GM13977 (cell line): ENCODE measurements around the gene TNPO2.
"Not testable (repeated sequence)": the region's sequence is repeated elsewhere in the genome, so short reads cannot be mapped to it uniquely, and the experiment has no call there.

Experiments used
- DNase-seq: peaks from one replicate; pipeline ENCODE4 v3.0.0; 2012; ENCODE audit warnings: low spot score
- in situ Hi-C: fragments of 300-500 bp; cut with MboI; formaldehyde crosslinking; loops from one replicate; pipeline ENCODE4 v1.12.0; 2022; ENCODE audit warnings: low sequenced_read_pairs, low pct_unique_long_range_greater_than_20kb, mixed read lengths, inconsistent platforms; ENCODE audit not compliant: unreplicated experiment
- TF ChIP-seq, protein P1 (sequence below): IDR thresholded peaks from 2 replicates; pipeline ENCODE4 v1.5.1; 2012; ENCODE audit warnings: mild to moderate bottlenecking, control low read depth; ENCODE audit not compliant: insufficient read depth; ENCODE audit errors: extremely low read depth, missing control alignments

TNPO2 gene

GRCh38 chr19:12720851-12721655 is 2.7 kb downstream of the TNPO2 start:
- peak; percentile 52 for DNase-seq
- TF ChIP-seq, protein P1, sequence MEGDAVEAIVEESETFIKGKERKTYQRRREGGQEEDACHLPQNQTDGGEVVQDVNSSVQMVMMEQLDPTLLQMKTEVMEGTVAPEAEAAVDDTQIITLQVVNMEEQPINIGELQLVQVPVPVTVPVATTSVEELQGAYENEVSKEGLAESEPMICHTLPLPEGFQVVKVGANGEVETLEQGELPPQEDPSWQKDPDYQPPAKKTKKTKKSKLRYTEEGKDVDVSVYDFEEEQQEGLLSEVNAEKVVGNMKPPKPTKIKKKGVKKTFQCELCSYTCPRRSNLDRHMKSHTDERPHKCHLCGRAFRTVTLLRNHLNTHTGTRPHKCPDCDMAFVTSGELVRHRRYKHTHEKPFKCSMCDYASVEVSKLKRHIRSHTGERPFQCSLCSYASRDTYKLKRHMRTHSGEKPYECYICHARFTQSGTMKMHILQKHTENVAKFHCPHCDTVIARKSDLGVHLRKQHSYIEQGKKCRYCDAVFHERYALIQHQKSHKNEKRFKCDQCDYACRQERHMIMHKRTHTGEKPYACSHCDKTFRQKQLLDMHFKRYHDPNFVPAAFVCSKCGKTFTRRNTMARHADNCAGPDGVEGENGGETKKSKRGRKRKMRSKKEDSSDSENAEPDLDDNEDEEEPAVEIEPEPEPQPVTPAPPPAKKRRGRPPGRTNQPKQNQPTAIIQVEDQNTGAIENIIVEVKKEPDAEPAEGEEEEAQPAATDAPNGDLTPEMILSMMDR: no peak
- in situ Hi-C loops: no loop called here

DNA sequence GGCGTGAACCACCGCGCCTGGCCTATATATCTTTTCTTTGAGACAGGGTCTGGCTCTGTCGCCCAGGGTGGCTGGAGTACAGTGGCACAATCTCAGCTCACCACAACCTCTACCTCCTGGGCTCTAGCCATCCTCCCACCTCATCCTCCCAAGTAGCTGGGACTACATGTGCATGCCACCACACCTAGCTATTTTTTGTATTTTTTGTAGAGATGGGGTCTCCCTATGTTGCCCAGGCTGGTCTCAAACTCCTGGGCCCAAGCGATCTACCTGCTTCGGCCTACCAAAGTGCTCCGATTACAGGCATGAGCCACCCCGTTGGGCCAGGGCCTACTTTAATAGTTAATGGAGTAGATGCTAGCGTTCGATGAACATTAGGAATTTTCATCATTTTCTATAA is 3.4 kb downstream of the TNPO2 start:
- TF ChIP-seq, protein P1: no peak
- in situ Hi-C loops: no loop called here
- DNase-seq: no peak

GRCh38 chr19:12715929-12716328 is 7.8 kb downstream of the TNPO2 start:
- TF ChIP-seq, protein P1: no peak
- in situ Hi-C loops: no loop called here
- no peak for DNase-seq

DNA sequence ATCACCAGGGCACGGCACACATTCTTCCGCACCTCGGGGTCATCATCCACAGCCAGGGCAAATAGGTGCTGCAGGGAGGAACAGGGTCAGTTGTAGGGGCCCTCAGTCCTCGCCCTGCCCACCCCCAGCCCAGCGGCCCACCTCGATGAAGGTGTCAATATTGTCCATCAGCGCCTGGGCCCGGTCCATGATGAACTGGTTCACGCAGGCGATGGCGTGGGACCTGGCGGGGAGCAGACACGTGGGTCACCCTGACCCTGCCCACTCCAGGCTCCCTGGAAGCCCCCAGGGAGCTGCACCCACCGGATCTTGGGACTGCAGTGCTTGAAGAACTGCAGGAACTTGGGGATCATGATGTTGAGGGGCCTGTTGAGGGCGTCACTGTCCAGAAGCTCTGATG is 8.6 kb downstream of the TNPO2 start:
- in situ Hi-C loops: no loop called here
- TF ChIP-seq, protein P1: no peak

GRCh38 chr19:12713304-12713703 is 10.4 kb downstream of the TNPO2 start:
- in situ Hi-C loops, DNase-seq: not testable (repeated sequence)

More for the DNA sequence above, 8.6 kb downstream of the TNPO2 start:
- DNase-seq: no peak

GRCh38 chr19:12712077-12712476 is 11.7 kb downstream of the TNPO2 start:
- DNase-seq, in situ Hi-C loops: not testable (repeated sequence)

- TF ChIP-seq, protein P1: no peak
- in situ Hi-C loops: no loop called here
- DNase-seq: no peak
Measured at GRCh38 chr19:12711187-12711586, 12.5 kb downstream of the TNPO2 start.
